Measurements from ENCODE around the gene CROCC2. TPM values are rescaled to one million over a fixed set of nuclear protein-coding genes. Genes with fewer than 3 reads are reported as not detected.

Gene CROCC2
- total and polyA plus RNA-seq, 2 of the 13 experiments (the other 11 are each of a cell fraction or from before 2014, with no cell fraction given): not detected

GRCh38 chr2:240960309-240960970 is 54.3 kb downstream of the CROCC2 start (continued):
- TF ChIP-seq UBTF (CRISPR knock-in tag; IDR thresholded peaks at IDR 0.05): peak; percentile 95
- TF ChIP-seq PATZ1 (CRISPR knock-in tag; IDR thresholded peaks at IDR 0.05): peak; percentile 98
- peak; percentile 95 for TF ChIP-seq ZNF235 (CRISPR knock-in tag; IDR thresholded peaks at IDR 0.05; ENCODE audit: borderline replicate concordance)
- TF ChIP-seq ZNF362 (CRISPR knock-in tag; IDR thresholded peaks at IDR 0.05; ENCODE audit: borderline replicate concordance): no peak; the same call in 1 of the 2 replicates
- TF ChIP-seq ZNF431 (CRISPR knock-in tag; IDR thresholded peaks at IDR 0.05; ENCODE audit: borderline replicate concordance, low read depth): peak; percentile 94
- peak; percentile 79 for TF ChIP-seq IRF2 (CRISPR knock-in tag; IDR thresholded peaks at IDR 0.05)
- TF ChIP-seq ZNF607 (CRISPR knock-in tag; IDR thresholded peaks at IDR 0.05; ENCODE audit: borderline replicate concordance): peak; percentile 61; the same call in 1 of the 2 replicates
- TF ChIP-seq ZBTB1 (CRISPR knock-in tag; IDR thresholded peaks at IDR 0.05; ENCODE audit: borderline replicate concordance): no peak
- TF ChIP-seq ZNF768 (CRISPR knock-in tag; IDR thresholded peaks at IDR 0.05): peak; percentile 77
- 0 out of 2 replicates have a peak, but pooled peaks have one; percentile 64 for TF ChIP-seq DNMT1 (CRISPR knock-in tag; IDR thresholded peaks at IDR 0.05)
- peak; percentile 48; the same call in 1 of the 2 replicates for TF ChIP-seq TSC22D2 (CRISPR knock-in tag; IDR thresholded peaks at IDR 0.05; ENCODE audit: borderline replicate concordance)
- 0 out of 2 replicates have a peak, but pooled peaks have one; percentile 55 for TF ChIP-seq RCOR2 (CRISPR knock-in tag; IDR thresholded peaks at IDR 0.05)
- TF ChIP-seq ZNF670 (CRISPR knock-in tag; IDR thresholded peaks at IDR 0.05; ENCODE audit: borderline replicate concordance): peak; percentile 97
- TF ChIP-seq FOXP1 (IDR thresholded peaks at IDR 0.05): no peak
- peak; percentile 75 for TF ChIP-seq FOXP1 (CRISPR knock-in tag; IDR thresholded peaks at IDR 0.05)
- TF ChIP-seq ZNF550 (CRISPR knock-in tag; IDR thresholded peaks at IDR 0.05; ENCODE audit: borderline replicate concordance): no peak
- TF ChIP-seq HNF4G (IDR thresholded peaks at IDR 0.05; ENCODE audit: borderline replicate concordance, low read depth, low read length): peak; percentile 88; the same call in 1 of the 2 replicates
- peak; percentile 70; the same call in 1 of the 2 replicates for TF ChIP-seq HNF4G (CRISPR knock-in tag; IDR thresholded peaks at IDR 0.05; ENCODE audit: borderline replicate concordance, low read depth)
- peak; percentile 81 for TF ChIP-seq ISL2 (CRISPR knock-in tag; IDR thresholded peaks at IDR 0.05)
- no peak for TF ChIP-seq TEF (CRISPR knock-in tag; IDR thresholded peaks at IDR 0.05)
- peak; percentile 57; the same call in 1 of the 2 replicates for TF ChIP-seq FOXC1 (CRISPR knock-in tag; IDR thresholded peaks at IDR 0.05; ENCODE audit: borderline replicate concordance)
- peak; percentile 45; the same call in 1 of the 2 replicates for TF ChIP-seq HES4 (CRISPR knock-in tag; IDR thresholded peaks at IDR 0.05; ENCODE audit: borderline replicate concordance)
- TF ChIP-seq ZNF101 (CRISPR knock-in tag; IDR thresholded peaks at IDR 0.05; ENCODE audit: borderline replicate concordance, low read depth): no peak
- no peak for TF ChIP-seq SOX6 (IDR thresholded peaks at IDR 0.05)
- TF ChIP-seq SOX6 (CRISPR knock-in tag; IDR thresholded peaks at IDR 0.05): peak; percentile 88

Data from HepG2 (cell line).